SK-N-SH (cell line): Measurements from ENCODE around the gene SP3. TPM values are rescaled to one million over a fixed set of nuclear protein-coding genes. Genes with fewer than 3 reads are reported as not detected.

ENCODE experiments used
- CTCF ChIA-PET: fragments of 300-600, 350-600 bp; formaldehyde crosslinking; extraction: SDS; loops from one replicate; lab custom pipeline; 2021; lab: Yijun Ruan, JAX
- POLR2A ChIA-PET: fragments of 350-600 bp; sonication (Branson Sonifier 250); formaldehyde crosslinking; extraction: SDS; loops from one replicate; lab custom pipeline; 2020; ENCODE audit warnings: antibody characterized with exemption, inconsistent platforms; lab: Yijun Ruan, JAX
- DNase-seq: peaks from one replicate; pipeline ENCODE4 v3.0.0; 2012
- H2AFZ ChIP-seq: fragments of 200-600 bp; sonication (generic); 2 replicates; pipeline ENCODE4 v1.8.1; 2016; ENCODE audit warnings: antibody characterized with exemption, mild to moderate bottlenecking, low read depth
- H3F3A ChIP-seq: fragments of 200-600 bp; sonication (generic); replicated peaks from 2 replicates; pipeline ENCODE3; 2016; ENCODE audit warnings: antibody characterized with exemption, mild to moderate bottlenecking; ENCODE audit not compliant: insufficient read depth
- H3K27ac ChIP-seq, 2 experiments: fragments of 200-500 bp in 1 of 2; fragments of 200-600 bp in 1 of 2; sonication (Bioruptor generic) in 1 of 2; sonication (generic), shearing (Covaris generic) in 1 of 2; 2 replicates each; pipeline versions ENCODE4 v1.5.1 to v1.6.1; 2014 to 2016; ENCODE audit warnings: low read depth in 2 of 2, inconsistent platforms in 1 of 2, low read length in 1 of 2, mild to moderate bottlenecking in 1 of 2, mixed read lengths in 1 of 2
- H3K27me3 ChIP-seq: fragments of 200-600 bp; sonication (generic), shearing (Covaris generic); 2 replicates; pipeline ENCODE4 v1.6.1; 2016; ENCODE audit warnings: mixed run types; ENCODE audit not compliant: insufficient read depth
- H3K36me3 ChIP-seq, 2 experiments: fragments of 200-500 bp in 1 of 2; fragments of 200-600 bp in 1 of 2; sonication (Bioruptor generic) in 1 of 2; sonication (generic) in 1 of 2; replicated peaks in 1 of 2; 2 replicates each; pipeline versions ENCODE3 to v1.5.1; 2014 to 2016; ENCODE audit warnings: low read length in 1 of 2, mild to moderate bottlenecking in 1 of 2; ENCODE audit not compliant: insufficient read depth in 2 of 2, control insufficient read depth in 1 of 2
- H3K4me1 ChIP-seq, 2 experiments: fragments of 200-500 bp in 1 of 2; fragments of 200-600 bp in 1 of 2; sonication (Bioruptor generic) in 1 of 2; sonication (generic), shearing (Covaris generic) in 1 of 2; 2 replicates each; pipeline versions ENCODE4 v1.5.1 to v1.6.1; 2014 to 2016; ENCODE audit warnings: low read depth in 1 of 2, low read length in 1 of 2, mixed run types in 1 of 2; ENCODE audit not compliant: insufficient read depth in 2 of 2, control insufficient read depth in 1 of 2
- H3K4me2 ChIP-seq: fragments of 200-600 bp; sonication (generic), shearing (Covaris generic); 2 replicates; pipeline ENCODE4 v1.6.1; 2017; ENCODE audit warnings: mixed run types
- H3K4me3 ChIP-seq, 2 experiments: fragments of 200-500 bp in 1 of 2; fragments of 200-600 bp in 1 of 2; sonication (Bioruptor generic) in 1 of 2; sonication (generic), shearing (Covaris generic) in 1 of 2; 2 replicates each; pipeline versions ENCODE4 v1.5.1 to v1.8.1; 2014 to 2016; ENCODE audit warnings: low read depth in 2 of 2, inconsistent platforms in 1 of 2, low read length in 1 of 2, mild to moderate bottlenecking in 1 of 2, mixed read lengths in 1 of 2, moderate library complexity in 1 of 2
- H3K79me2 ChIP-seq: fragments of 200-600 bp; sonication (generic); 2 replicates; pipeline ENCODE4 v1.8.1; 2017; ENCODE audit warnings: mild to moderate bottlenecking; ENCODE audit not compliant: insufficient read depth
- H3K9ac ChIP-seq: fragments of 200-600 bp; sonication (generic); 2 replicates; pipeline ENCODE4 v1.6.1; 2017; ENCODE audit warnings: mixed run types
- H3K9me2 ChIP-seq: fragments of 200-600 bp; sonication (generic); 2 replicates; pipeline ENCODE4 v1.6.1; 2017; ENCODE audit warnings: mixed run types
- H3K9me3 ChIP-seq: fragments of 200-600 bp; sonication (generic); 2 replicates; pipeline ENCODE4 v1.6.1; 2017; ENCODE audit warnings: mixed run types, mild to moderate bottlenecking, moderate library complexity
- H4K20me1 ChIP-seq: fragments of 200-600 bp; sonication (generic); 2 replicates; pipeline ENCODE4 v1.6.1; 2017; ENCODE audit warnings: mild to moderate bottlenecking, mixed run types; ENCODE audit not compliant: insufficient read depth
- EP300 ChIP-seq, 2 experiments: IDR thresholded peaks; 2 replicates each; pipeline versions ENCODE4 v1.4.0 to v1.6.1; 2012; ENCODE audit warnings: borderline replicate concordance in 1 of 2, low read depth in 1 of 2, low read length in 1 of 2
- JUND ChIP-seq: IDR thresholded peaks from 2 replicates; pipeline ENCODE4 v1.4.0; 2012
- MAX ChIP-seq: IDR thresholded peaks from 2 replicates; pipeline ENCODE4 v1.4.0; 2012; ENCODE audit warnings: low read depth
- NRF1 ChIP-seq: IDR thresholded peaks from 2 replicates; pipeline ENCODE4 v1.6.1; 2012; ENCODE audit warnings: low read depth, mild to moderate bottlenecking, low read length
- RAD21 ChIP-seq: IDR thresholded peaks from 2 replicates; pipeline ENCODE4 v1.6.1; 2012; ENCODE audit warnings: mild to moderate bottlenecking, low read length
- SIN3A ChIP-seq: IDR thresholded peaks from 2 replicates; pipeline ENCODE4 v1.6.1; 2012; ENCODE audit warnings: low read depth, mild to moderate bottlenecking, low read length, moderate library complexity, borderline replicate concordance
- SMC3 ChIP-seq: IDR thresholded peaks from 2 replicates; pipeline ENCODE4 v1.6.1; 2012; ENCODE audit warnings: low read depth, low read length, improper control_type of control experiment
- TEAD4 ChIP-seq: IDR thresholded peaks from 2 replicates; pipeline ENCODE4 v1.4.0; 2012; ENCODE audit warnings: mild to moderate bottlenecking, borderline replicate concordance; ENCODE audit not compliant: insufficient read depth
- WGBS: methylation state at CpG from one replicate; pipeline ENCODE4 v1.1.6; 2017; ENCODE audit warnings: low lambda C conversion rate; 5-methylcytosine and 5-hydroxymethylcytosine counted together
- polyA plus RNA-seq, 3 experiments: library from polyadenylated mRNA; depleted of rRNA; stranded (reverse); fragments of >200 nt; gene quantifications; 2 replicates each; pipeline ENCODE4 v1.2.3, GENCODE V29; 2012
- TF ChIP-seq, protein P1 (sequence below): IDR thresholded peaks from 2 replicates; pipeline ENCODE4 v1.4.0; 2012; ENCODE audit warnings: low read depth, borderline replicate concordance
- TF ChIP-seq, protein P2 (sequence below): IDR thresholded peaks from 2 replicates; pipeline ENCODE4 v1.6.1; 2012; ENCODE audit warnings: mild to moderate bottlenecking, low read depth, low read length, moderate library complexity

SP3 gene
- polyA plus RNA-seq, 1 of the 3 experiments (the other 2 are of a cell fraction): 23.1 TPM

- no peak for TF ChIP-seq RAD21
Observed at GRCh38 chr2:174004905-174005605, 39.9 kb upstream of the SP3 start (continued).

- no peaks in the 10 kb centered on the region for H3K9me3 ChIP-seq
- H3K27ac ChIP-seq: no peak overlapping the region
- DNase-seq: no peak
- H3K4me1 ChIP-seq: peaks cover 0 to 4% of the 10 kb centered on the region in 2 experiments; a peak in 1 of 4 replicates
- no peaks in the 10 kb centered on the region for H4K20me1 ChIP-seq
- H3K4me2 ChIP-seq: 0 out of 2 replicates have a peak overlapping the region, but pooled peaks have one; percentile 6
- no peak overlapping the region for H2AFZ ChIP-seq
- no peaks in the 10 kb centered on the region for H3K9me2 ChIP-seq
- TF ChIP-seq RAD21 (peak; percentile 57), SMC3 (peak; percentile 20; the same call in 1 of the 2 replicates), SIN3A (no peak)
- no peaks in the 10 kb centered on the region for H3K36me3 ChIP-seq
- ChIA-PET CTCF (no interaction called here), POLR2A (no interaction called here)
- H3K79me2 ChIP-seq: no peaks in the 10 kb centered on the region
- no peaks in the 10 kb centered on the region for H3K27me3 ChIP-seq
- no peak overlapping the region for H3K9ac ChIP-seq
- H3K4me3 ChIP-seq: no peak overlapping the region
- peaks cover 8% of the 10 kb centered on the region for H3F3A ChIP-seq
- WGBS: 87% methylated on average over 10 of the region's 13 CpGs
Observed at GRCh38 chr2:174003720-174004695, 38.8 kb upstream of the SP3 start.

DNA sequence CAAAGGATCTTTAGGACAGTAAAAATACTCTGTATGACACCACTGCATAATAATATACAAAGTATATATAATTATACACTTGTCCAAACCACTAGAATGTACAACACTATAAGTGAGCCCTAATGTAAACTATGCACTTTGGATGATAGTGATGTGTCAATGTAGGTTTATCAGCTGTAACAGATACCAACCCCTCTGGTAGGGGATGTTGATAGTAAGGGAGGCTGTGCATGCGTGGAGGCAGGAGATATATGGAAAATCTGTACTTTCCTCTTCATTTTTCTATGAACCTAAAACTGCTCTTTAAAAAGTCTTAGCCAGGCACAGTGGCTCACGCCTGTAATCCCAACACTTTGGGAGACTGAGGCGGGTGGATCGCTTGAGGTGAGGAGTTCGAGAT, 37.5 kb upstream of the SP3 start:
- Histone ChIP-seq H3K9me3 (no peaks in the 10 kb centered on the region), H2AFZ (no peak overlapping the region), H4K20me1 (no peaks in the 10 kb centered on the region), H3K36me3 (no peaks in the 10 kb centered on the region), H3K9ac (no peak overlapping the region), H3K79me2 (no peaks in the 10 kb centered on the region), H3K4me3 (no peak overlapping the region), H3K9me2 (no peaks in the 10 kb centered on the region), H3K27me3 (no peaks in the 10 kb centered on the region), H3F3A (peaks cover 8% of the 10 kb centered on the region), H3K4me2 (no peak overlapping the region), H3K27ac (no peak overlapping the region), H3K4me1 (peaks cover 0 to 6% of the 10 kb centered on the region in 2 experiments; a peak in 1 of 4 replicates)
- ChIA-PET POLR2A (no interaction called here), CTCF (no interaction called here)
- 78% methylated on average over 5 of the region's 5 CpGs for WGBS
- TF ChIP-seq, protein P1, sequence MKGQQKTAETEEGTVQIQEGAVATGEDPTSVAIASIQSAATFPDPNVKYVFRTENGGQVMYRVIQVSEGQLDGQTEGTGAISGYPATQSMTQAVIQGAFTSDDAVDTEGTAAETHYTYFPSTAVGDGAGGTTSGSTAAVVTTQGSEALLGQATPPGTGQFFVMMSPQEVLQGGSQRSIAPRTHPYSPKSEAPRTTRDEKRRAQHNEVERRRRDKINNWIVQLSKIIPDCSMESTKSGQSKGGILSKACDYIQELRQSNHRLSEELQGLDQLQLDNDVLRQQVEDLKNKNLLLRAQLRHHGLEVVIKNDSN: no peak
- TF ChIP-seq MAX (no peak), JUND (no peak), EP300 (IDR thresholded peaks at IDR 0.05; ENCODE audit: borderline replicate concordance in 1 of 2, low read depth in 1 of 2, low read length in 1 of 2) (no peak), TEAD4 (no peak), NRF1 (no peak)
- TF ChIP-seq, protein P2, sequence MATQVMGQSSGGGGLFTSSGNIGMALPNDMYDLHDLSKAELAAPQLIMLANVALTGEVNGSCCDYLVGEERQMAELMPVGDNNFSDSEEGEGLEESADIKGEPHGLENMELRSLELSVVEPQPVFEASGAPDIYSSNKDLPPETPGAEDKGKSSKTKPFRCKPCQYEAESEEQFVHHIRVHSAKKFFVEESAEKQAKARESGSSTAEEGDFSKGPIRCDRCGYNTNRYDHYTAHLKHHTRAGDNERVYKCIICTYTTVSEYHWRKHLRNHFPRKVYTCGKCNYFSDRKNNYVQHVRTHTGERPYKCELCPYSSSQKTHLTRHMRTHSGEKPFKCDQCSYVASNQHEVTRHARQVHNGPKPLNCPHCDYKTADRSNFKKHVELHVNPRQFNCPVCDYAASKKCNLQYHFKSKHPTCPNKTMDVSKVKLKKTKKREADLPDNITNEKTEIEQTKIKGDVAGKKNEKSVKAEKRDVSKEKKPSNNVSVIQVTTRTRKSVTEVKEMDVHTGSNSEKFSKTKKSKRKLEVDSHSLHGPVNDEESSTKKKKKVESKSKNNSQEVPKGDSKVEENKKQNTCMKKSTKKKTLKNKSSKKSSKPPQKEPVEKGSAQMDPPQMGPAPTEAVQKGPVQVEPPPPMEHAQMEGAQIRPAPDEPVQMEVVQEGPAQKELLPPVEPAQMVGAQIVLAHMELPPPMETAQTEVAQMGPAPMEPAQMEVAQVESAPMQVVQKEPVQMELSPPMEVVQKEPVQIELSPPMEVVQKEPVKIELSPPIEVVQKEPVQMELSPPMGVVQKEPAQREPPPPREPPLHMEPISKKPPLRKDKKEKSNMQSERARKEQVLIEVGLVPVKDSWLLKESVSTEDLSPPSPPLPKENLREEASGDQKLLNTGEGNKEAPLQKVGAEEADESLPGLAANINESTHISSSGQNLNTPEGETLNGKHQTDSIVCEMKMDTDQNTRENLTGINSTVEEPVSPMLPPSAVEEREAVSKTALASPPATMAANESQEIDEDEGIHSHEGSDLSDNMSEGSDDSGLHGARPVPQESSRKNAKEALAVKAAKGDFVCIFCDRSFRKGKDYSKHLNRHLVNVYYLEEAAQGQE: no peak
- no peak for DNase-seq
